Nephron progenitor cell (in vitro differentiated cells): ENCODE results near the gene SNCAIP.

Source experiments
- DNase-seq: peaks from one replicate; pipeline ENCODE4 v3.0.0; 2021
- H3K27ac Mint-ChIP-seq: 2 replicates; pipeline ENCODE4 v1.8.0; 2021; ENCODE audit warnings: mild to moderate bottlenecking, moderate library complexity, mixed read lengths
- H3K27me3 Mint-ChIP-seq: 2 replicates; pipeline ENCODE4 v1.8.0; 2021; ENCODE audit warnings: mild to moderate bottlenecking, low read depth, mixed read lengths; ENCODE audit not compliant: poor library complexity
- H3K36me3 Mint-ChIP-seq: 2 replicates; pipeline ENCODE4 v1.8.0; 2021; ENCODE audit warnings: low read depth, mixed read lengths
- H3K4me1 Mint-ChIP-seq: 2 replicates; pipeline ENCODE4 v1.8.0; 2021; ENCODE audit warnings: mixed read lengths
- H3K4me3 Mint-ChIP-seq: 2 replicates; pipeline ENCODE4 v1.8.0; 2021; ENCODE audit warnings: mild to moderate bottlenecking, moderate library complexity, mixed read lengths
- H3K9me3 Mint-ChIP-seq: 2 replicates; pipeline ENCODE4 v1.8.0; 2021; ENCODE audit warnings: mild to moderate bottlenecking, moderate library complexity, mixed read lengths
- TF ChIP-seq, protein P1 (sequence below): fragments of 200-600 bp; sonication (generic); IDR thresholded peaks from 2 replicates; pipeline ENCODE4 v1.5.0; 2021; ENCODE audit warnings: antibody characterized with exemption

SNCAIP gene

GRCh38 chr5:122498163-122498562, 186.1 kb downstream of the SNCAIP start:
- peaks cover 30% of the 10 kb centered on the region for H3K4me1 Mint-ChIP-seq
- H3K27ac Mint-ChIP-seq = no peak overlapping the region

GRCh38 chr5:122499585-122499984, 187.5 kb downstream of the SNCAIP start:
- no peak for DNase-seq
- Mint-ChIP-seq H3K4me3 (no peak overlapping the region), H3K9me3 (no peaks in the 10 kb centered on the region), H3K27ac (no peak overlapping the region), H3K36me3 (no peaks in the 10 kb centered on the region), H3K27me3 (peaks cover 13% of the 10 kb centered on the region), H3K4me1 (peaks cover 20% of the 10 kb centered on the region)
- TF ChIP-seq, protein P1, sequence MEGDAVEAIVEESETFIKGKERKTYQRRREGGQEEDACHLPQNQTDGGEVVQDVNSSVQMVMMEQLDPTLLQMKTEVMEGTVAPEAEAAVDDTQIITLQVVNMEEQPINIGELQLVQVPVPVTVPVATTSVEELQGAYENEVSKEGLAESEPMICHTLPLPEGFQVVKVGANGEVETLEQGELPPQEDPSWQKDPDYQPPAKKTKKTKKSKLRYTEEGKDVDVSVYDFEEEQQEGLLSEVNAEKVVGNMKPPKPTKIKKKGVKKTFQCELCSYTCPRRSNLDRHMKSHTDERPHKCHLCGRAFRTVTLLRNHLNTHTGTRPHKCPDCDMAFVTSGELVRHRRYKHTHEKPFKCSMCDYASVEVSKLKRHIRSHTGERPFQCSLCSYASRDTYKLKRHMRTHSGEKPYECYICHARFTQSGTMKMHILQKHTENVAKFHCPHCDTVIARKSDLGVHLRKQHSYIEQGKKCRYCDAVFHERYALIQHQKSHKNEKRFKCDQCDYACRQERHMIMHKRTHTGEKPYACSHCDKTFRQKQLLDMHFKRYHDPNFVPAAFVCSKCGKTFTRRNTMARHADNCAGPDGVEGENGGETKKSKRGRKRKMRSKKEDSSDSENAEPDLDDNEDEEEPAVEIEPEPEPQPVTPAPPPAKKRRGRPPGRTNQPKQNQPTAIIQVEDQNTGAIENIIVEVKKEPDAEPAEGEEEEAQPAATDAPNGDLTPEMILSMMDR = no peak

More at GRCh38 chr5:122498163-122498562, 186.1 kb downstream of the SNCAIP start:
- Mint-ChIP-seq H3K36me3 (no peaks in the 10 kb centered on the region), H3K4me3 (no peak overlapping the region), H3K27me3 (peaks cover 10% of the 10 kb centered on the region), H3K9me3 (no peaks in the 10 kb centered on the region)
- TF ChIP-seq, protein P1 = peak; percentile 51
- DNase-seq = peak; percentile 17

DNA sequence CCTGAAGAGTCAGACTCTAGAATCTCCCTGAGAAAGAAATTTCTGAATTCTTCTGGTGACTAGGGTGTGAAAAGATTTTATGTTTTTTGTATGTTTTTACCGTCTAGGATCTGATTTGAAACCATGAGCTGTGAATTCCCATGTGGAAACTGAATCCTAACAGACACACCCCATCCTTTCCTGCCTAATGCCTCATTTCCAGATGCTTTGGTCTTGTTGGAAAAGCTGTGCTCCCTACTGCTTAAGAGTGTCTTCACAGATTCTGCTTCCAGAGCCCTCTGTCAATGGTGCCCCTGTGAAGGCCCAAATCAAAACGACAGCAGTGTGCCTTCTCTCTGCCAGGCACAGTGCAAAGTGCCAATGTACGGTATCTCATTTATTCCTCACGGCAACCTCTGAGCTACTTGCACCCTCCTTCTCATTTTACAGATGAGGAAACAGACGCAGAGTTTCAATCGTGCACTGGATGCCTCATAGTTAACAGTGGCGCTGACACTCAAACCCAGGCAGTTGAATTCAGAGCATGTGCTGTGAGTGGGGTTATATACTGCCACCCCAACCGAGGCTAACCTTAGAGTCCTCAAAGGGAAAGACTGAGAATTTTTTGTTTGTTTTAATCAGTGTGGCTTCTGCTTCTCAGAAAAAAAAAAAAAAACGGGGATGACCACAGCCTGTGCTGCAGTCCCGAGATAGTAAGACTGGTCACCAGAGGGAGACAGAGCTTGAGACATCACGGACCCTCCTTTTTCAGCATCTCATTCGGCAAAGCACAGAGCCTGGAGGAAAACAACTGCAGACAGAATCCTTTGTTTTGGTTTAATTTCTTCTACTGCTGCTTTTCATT, 188.4 kb downstream of the SNCAIP start:
- Mint-ChIP-seq H3K27me3 (peaks cover 17% of the 10 kb centered on the region), H3K9me3 (no peaks in the 10 kb centered on the region), H3K36me3 (no peaks in the 10 kb centered on the region), H3K4me3 (peak overlapping the region; percentile 10), H3K4me1 (peaks cover 20% of the 10 kb centered on the region), H3K27ac (no peak overlapping the region)
- TF ChIP-seq, protein P1 = peak; percentile 63
- peak; percentile 40 for DNase-seq

- H3K9me3 Mint-ChIP-seq = no peaks in the 10 kb centered on the region
- H3K4me1 Mint-ChIP-seq = peaks cover 20% of the 10 kb centered on the region
- TF ChIP-seq, protein P1 = no peak
- H3K4me3 Mint-ChIP-seq = peak overlapping the region; percentile 10
- H3K27ac Mint-ChIP-seq = no peak overlapping the region
- no peak for DNase-seq
- H3K27me3 Mint-ChIP-seq = peaks cover 16% of the 10 kb centered on the region
- H3K36me3 Mint-ChIP-seq = no peaks in the 10 kb centered on the region
Observed at GRCh38 chr5:122501089-122501435, 189.0 kb downstream of the SNCAIP start.

DNA sequence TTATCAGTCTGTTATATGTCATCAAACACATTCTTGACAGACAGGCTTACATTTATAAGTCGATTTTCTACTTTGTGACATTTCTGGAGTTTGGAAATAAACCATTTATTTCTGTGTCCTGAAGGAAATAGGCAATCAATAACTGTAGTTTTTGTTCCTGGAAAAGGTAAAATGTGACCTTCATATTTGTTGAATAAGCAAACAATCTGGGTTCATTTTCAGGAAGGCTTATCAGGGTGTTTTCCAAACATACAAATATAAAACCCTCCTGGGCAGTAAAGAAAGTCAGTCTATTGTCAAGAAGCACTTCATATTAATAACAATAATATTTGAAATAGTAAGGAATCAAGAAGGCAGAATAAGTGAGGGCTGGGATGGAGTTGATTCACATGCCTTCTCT, 195.0 kb downstream of the SNCAIP start:
- Mint-ChIP-seq H3K27me3 (peaks cover 16% of the 10 kb centered on the region), H3K9me3 (no peaks in the 10 kb centered on the region), H3K4me1 (no peaks in the 10 kb centered on the region), H3K4me3 (no peak overlapping the region), H3K27ac (no peak overlapping the region), H3K36me3 (no peaks in the 10 kb centered on the region)
- no peak for DNase-seq
- TF ChIP-seq, protein P1 = no peak

DNA sequence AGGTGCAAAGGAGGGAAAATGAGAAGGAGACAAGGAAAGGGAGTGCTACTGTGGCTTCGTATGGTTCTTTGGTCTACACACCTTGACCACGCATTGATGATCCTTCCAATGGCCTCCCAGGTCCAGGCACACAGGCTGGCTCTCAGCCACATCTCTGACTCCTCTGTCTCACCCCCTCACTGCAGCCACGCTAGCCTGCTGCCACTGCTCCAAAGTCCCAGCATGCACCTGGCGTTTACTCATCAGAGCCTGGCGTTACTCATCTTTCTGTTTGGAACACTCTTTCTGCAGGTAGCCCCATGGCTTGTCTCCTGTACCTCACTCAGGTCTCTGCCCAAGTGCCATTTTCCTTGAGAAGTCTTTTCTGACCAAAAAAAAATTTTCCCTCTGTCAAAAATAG, 195.5 kb downstream of the SNCAIP start:
- no peaks in the 10 kb centered on the region for H3K36me3 Mint-ChIP-seq
- H3K4me1 Mint-ChIP-seq = no peaks in the 10 kb centered on the region
- H3K9me3 Mint-ChIP-seq = no peaks in the 10 kb centered on the region
- no peak overlapping the region for H3K4me3 Mint-ChIP-seq
- TF ChIP-seq, protein P1 = no peak
- H3K27me3 Mint-ChIP-seq = peaks cover 16% of the 10 kb centered on the region
- no peak overlapping the region for H3K27ac Mint-ChIP-seq
- no peak for DNase-seq
